ENCODE data around the gene NAV1.

NAV1 gene

GRCh38 chr1:201565771-201566528 is 27.0 kb downstream of the NAV1 start:
- no peak for DNase-seq (ENCODE audit: low read depth)
- TF ChIP-seq CTCF (IDR thresholded peaks at IDR 0.05; ENCODE audit: low read depth, low read length, missing control alignments), result no peak
- H3K4me3 ChIP-seq (ENCODE audit: low read depth, low read length), result no peak overlapping the region

GRCh38 chr1:201566529-201566823 is 27.5 kb downstream of the NAV1 start:
- DNase-seq (ENCODE audit: low read depth), result no peak
- no peak for TF ChIP-seq CTCF (IDR thresholded peaks at IDR 0.05; ENCODE audit: low read depth, low read length, missing control alignments)

GRCh38 chr1:201566933-201567801 is 28.2 kb downstream of the NAV1 start:
- no peak overlapping the region for H3K4me3 ChIP-seq (ENCODE audit: low read depth, low read length)
- no peak for DNase-seq (ENCODE audit: low read depth)
- TF ChIP-seq CTCF (IDR thresholded peaks at IDR 0.05; ENCODE audit: low read depth, low read length, missing control alignments), result no peak

More at GRCh38 chr1:201566529-201566823, 27.5 kb downstream of the NAV1 start:
- no peak overlapping the region for H3K4me3 ChIP-seq (ENCODE audit: low read depth, low read length)

GRCh38 chr1:201568265-201568664 is 29.3 kb downstream of the NAV1 start:
- no peak for TF ChIP-seq CTCF (IDR thresholded peaks at IDR 0.05; ENCODE audit: low read depth, low read length, missing control alignments)
- DNase-seq (ENCODE audit: low read depth), result no peak
- H3K4me3 ChIP-seq (ENCODE audit: low read depth, low read length), result no peak overlapping the region

- TF ChIP-seq CTCF (IDR thresholded peaks at IDR 0.05; ENCODE audit: low read depth, low read length, missing control alignments), result no peak
- H3K4me3 ChIP-seq (ENCODE audit: low read depth, low read length), result no peak overlapping the region
- no peak for DNase-seq (ENCODE audit: low read depth)
Observed at GRCh38 chr1:201568859-201569294, 29.9 kb downstream of the NAV1 start.

GRCh38 chr1:201570181-201570885 is 31.4 kb downstream of the NAV1 start:
- no peak overlapping the region for H3K4me3 ChIP-seq (ENCODE audit: low read depth, low read length)
- DNase-seq (ENCODE audit: low read depth), result no peak
- no peak for TF ChIP-seq CTCF (IDR thresholded peaks at IDR 0.05; ENCODE audit: low read depth, low read length, missing control alignments)
